Neural cell (in vitro differentiated cells): ENCODE results near the gene MCTP2. TPM values are rescaled to one million over a fixed set of nuclear protein-coding genes. Genes with fewer than 3 reads are reported as not detected.

ENCODE experiments used
- H2AFZ ChIP-seq: fragments of 200-600, 300-800 bp; sonication (generic), shearing (Covaris generic); 2 replicates; pipeline ENCODE4 v1.6.0; 2014; ENCODE audit warnings: low read depth, mild to moderate bottlenecking, antibody characterized with exemption, low read length, moderate library complexity
- H3F3A ChIP-seq: fragments of 200-600 bp; shearing (Covaris generic); 2 replicates; pipeline ENCODE4 v1.6.1; 2016; ENCODE audit warnings: mild to moderate bottlenecking, moderate library complexity, mixed read lengths, antibody characterized with exemption, low read length; ENCODE audit not compliant: insufficient read depth, poor library complexity, severe bottlenecking
- H3K27ac ChIP-seq: fragments of 200-600, 300-800 bp; sonication (generic), shearing (Covaris generic); 2 replicates; pipeline ENCODE4 v1.5.1; 2014; ENCODE audit warnings: mild to moderate bottlenecking, low read length, moderate library complexity
- H3K27me3 ChIP-seq: fragments of 300-800, 200-600 bp; sonication (generic), shearing (Covaris generic); 2 replicates; pipeline ENCODE4 v1.6.0; 2014; ENCODE audit warnings: mild to moderate bottlenecking, low read depth, low read length, moderate library complexity; ENCODE audit not compliant: insufficient read depth
- H3K36me3 ChIP-seq: fragments of 300-800, 200-600 bp; sonication (generic), shearing (Covaris generic); 2 replicates; pipeline ENCODE4 v1.5.1; 2014; ENCODE audit warnings: mild to moderate bottlenecking, antibody characterized with exemption, low read length, moderate library complexity; ENCODE audit not compliant: insufficient read depth
- H3K4me2 ChIP-seq: fragments of 300-800, 200-600 bp; sonication (generic), shearing (Covaris generic); 2 replicates; pipeline ENCODE4 v1.6.0; 2014; ENCODE audit warnings: mild to moderate bottlenecking, low read length
- H3K4me3 ChIP-seq: fragments of 300-800, 200-600 bp; sonication (generic), shearing (Covaris generic); 2 replicates; pipeline ENCODE4 v1.5.1; 2014; ENCODE audit warnings: mild to moderate bottlenecking, low read length, moderate library complexity
- H3K79me2 ChIP-seq: fragments of 200-600 bp; shearing (Covaris generic); replicated peaks from 2 replicates; pipeline ENCODE4 v1.6.0; 2014; ENCODE audit warnings: mild to moderate bottlenecking, low read length, moderate library complexity; ENCODE audit not compliant: insufficient read depth
- H3K9ac ChIP-seq: fragments of 300-800, 200-600 bp; sonication (generic), shearing (Covaris generic); 2 replicates; pipeline ENCODE4 v1.6.1; 2016; ENCODE audit warnings: mild to moderate bottlenecking, low read length, mixed read lengths
- H3K9me2 ChIP-seq: fragments of 200-600 bp; shearing (Covaris generic); 2 replicates; pipeline ENCODE4 v1.6.1; 2016; ENCODE audit warnings: mild to moderate bottlenecking, low read length, mixed read lengths; ENCODE audit not compliant: insufficient read depth
- H3K9me3 ChIP-seq: fragments of 200-600, 300-800 bp; sonication (generic), shearing (Covaris generic); 2 replicates; pipeline ENCODE4 v1.6.1; 2016; ENCODE audit warnings: mild to moderate bottlenecking, mixed run types, low read length, moderate library complexity, mixed read lengths
- H4K20me1 ChIP-seq: fragments of 200-600 bp; shearing (Covaris generic); 2 replicates; pipeline ENCODE4 v1.6.1; 2016; ENCODE audit warnings: mild to moderate bottlenecking, mixed run types; ENCODE audit not compliant: insufficient read depth
- EP300 ChIP-seq: fragments of 450-650 bp; conservative IDR thresholded peaks from 2 replicates; pipeline ENCODE4 v1.6.1; 2014; ENCODE audit warnings: antibody characterized with exemption, mild to moderate bottlenecking, moderate library complexity; ENCODE audit not compliant: poor library complexity, severe bottlenecking
- EZH2 ChIP-seq: fragments of 200-600, 300-800 bp; shearing (Covaris generic), sonication (generic); IDR thresholded peaks from 2 replicates; pipeline ENCODE4 v1.6.1; 2014; ENCODE audit warnings: antibody characterized with exemption, low read length, borderline replicate concordance, mild to moderate bottlenecking; ENCODE audit not compliant: insufficient read depth, poor library complexity, severe bottlenecking
- MXI1 ChIP-seq: fragments of 450-650 bp; conservative IDR thresholded peaks from 2 replicates; pipeline ENCODE4 v1.6.1; 2014; ENCODE audit warnings: antibody characterized with exemption, mild to moderate bottlenecking; ENCODE audit not compliant: poor library complexity, severe bottlenecking
- POLR2AphosphoS5 ChIP-seq: IDR thresholded peaks from 2 replicates; pipeline ENCODE4 v1.6.1; 2012
- RAD21 ChIP-seq: fragments of 450-650 bp; conservative IDR thresholded peaks from 2 replicates; pipeline ENCODE4 v1.6.1; 2014; ENCODE audit warnings: antibody characterized with exemption, mild to moderate bottlenecking, moderate library complexity
- SMC3 ChIP-seq: fragments of 450-650 bp; conservative IDR thresholded peaks from 2 replicates; pipeline ENCODE4 v1.6.1; 2014; ENCODE audit warnings: antibody characterized with exemption, mild to moderate bottlenecking, moderate library complexity; ENCODE audit not compliant: poor library complexity
- TAF1 ChIP-seq: IDR thresholded peaks from 2 replicates; pipeline ENCODE4 v1.6.1; 2012; ENCODE audit warnings: low read depth
- polyA plus RNA-seq: library from polyadenylated mRNA; depleted of rRNA; stranded (reverse); fragments of >200 nt; gene quantifications from 2 replicates; pipeline ENCODE4 v1.2.3, GENCODE V29; 2014
- TF ChIP-seq, protein P1 (sequence below): IDR thresholded peaks from 2 replicates; pipeline ENCODE4 v1.6.1; 2012; ENCODE audit warnings: borderline replicate concordance
- TF ChIP-seq, protein P2 (sequence below): fragments of 450-650 bp; IDR thresholded peaks from 2 replicates; pipeline ENCODE4 v1.5.1; 2014; ENCODE audit warnings: antibody characterized with exemption, mild to moderate bottlenecking, moderate library complexity; ENCODE audit not compliant: poor library complexity, severe bottlenecking

Gene MCTP2
- polyA plus RNA-seq, 1 donor from 2014 or later = not detected

DNA sequence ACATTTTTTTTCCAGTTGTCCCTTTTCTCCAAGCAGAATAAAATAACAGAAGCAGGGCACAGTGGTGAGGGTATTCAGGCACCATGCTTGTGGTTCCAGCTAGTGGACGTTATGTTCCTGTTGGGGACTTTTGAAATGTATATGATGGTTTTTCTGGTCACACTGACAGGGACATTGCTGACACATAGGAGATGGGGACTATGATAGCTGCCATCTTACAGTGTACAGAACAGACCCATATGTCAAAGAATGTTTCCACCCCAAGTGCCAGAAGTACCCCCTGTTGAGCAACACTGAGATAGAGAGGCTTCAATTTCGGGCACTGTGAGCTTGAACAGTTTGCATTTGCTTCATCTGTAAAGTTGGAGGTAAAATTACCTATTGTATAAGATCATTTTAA lies 38.6 kb downstream of the MCTP2 start:
- Histone ChIP-seq H3K27ac (no peak overlapping the region), H3K9me2 (no peaks in the 10 kb centered on the region), H3K4me2 (no peak overlapping the region), H4K20me1 (no peaks in the 10 kb centered on the region), H3F3A (no peaks in the 10 kb centered on the region), H3K36me3 (no peaks in the 10 kb centered on the region), H3K9me3 (no peaks in the 10 kb centered on the region), H3K9ac (no peak overlapping the region), H3K4me3 (no peak overlapping the region), H2AFZ (no peak overlapping the region), H3K27me3 (no peaks in the 10 kb centered on the region), H3K79me2 (no peaks in the 10 kb centered on the region)
- no peak for TF ChIP-seq SMC3
- TF ChIP-seq, protein P1, sequence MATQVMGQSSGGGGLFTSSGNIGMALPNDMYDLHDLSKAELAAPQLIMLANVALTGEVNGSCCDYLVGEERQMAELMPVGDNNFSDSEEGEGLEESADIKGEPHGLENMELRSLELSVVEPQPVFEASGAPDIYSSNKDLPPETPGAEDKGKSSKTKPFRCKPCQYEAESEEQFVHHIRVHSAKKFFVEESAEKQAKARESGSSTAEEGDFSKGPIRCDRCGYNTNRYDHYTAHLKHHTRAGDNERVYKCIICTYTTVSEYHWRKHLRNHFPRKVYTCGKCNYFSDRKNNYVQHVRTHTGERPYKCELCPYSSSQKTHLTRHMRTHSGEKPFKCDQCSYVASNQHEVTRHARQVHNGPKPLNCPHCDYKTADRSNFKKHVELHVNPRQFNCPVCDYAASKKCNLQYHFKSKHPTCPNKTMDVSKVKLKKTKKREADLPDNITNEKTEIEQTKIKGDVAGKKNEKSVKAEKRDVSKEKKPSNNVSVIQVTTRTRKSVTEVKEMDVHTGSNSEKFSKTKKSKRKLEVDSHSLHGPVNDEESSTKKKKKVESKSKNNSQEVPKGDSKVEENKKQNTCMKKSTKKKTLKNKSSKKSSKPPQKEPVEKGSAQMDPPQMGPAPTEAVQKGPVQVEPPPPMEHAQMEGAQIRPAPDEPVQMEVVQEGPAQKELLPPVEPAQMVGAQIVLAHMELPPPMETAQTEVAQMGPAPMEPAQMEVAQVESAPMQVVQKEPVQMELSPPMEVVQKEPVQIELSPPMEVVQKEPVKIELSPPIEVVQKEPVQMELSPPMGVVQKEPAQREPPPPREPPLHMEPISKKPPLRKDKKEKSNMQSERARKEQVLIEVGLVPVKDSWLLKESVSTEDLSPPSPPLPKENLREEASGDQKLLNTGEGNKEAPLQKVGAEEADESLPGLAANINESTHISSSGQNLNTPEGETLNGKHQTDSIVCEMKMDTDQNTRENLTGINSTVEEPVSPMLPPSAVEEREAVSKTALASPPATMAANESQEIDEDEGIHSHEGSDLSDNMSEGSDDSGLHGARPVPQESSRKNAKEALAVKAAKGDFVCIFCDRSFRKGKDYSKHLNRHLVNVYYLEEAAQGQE = no peak
- no peak for TF ChIP-seq RAD21
- TF ChIP-seq, protein P2, sequence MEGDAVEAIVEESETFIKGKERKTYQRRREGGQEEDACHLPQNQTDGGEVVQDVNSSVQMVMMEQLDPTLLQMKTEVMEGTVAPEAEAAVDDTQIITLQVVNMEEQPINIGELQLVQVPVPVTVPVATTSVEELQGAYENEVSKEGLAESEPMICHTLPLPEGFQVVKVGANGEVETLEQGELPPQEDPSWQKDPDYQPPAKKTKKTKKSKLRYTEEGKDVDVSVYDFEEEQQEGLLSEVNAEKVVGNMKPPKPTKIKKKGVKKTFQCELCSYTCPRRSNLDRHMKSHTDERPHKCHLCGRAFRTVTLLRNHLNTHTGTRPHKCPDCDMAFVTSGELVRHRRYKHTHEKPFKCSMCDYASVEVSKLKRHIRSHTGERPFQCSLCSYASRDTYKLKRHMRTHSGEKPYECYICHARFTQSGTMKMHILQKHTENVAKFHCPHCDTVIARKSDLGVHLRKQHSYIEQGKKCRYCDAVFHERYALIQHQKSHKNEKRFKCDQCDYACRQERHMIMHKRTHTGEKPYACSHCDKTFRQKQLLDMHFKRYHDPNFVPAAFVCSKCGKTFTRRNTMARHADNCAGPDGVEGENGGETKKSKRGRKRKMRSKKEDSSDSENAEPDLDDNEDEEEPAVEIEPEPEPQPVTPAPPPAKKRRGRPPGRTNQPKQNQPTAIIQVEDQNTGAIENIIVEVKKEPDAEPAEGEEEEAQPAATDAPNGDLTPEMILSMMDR = no peak
- no peak for TF ChIP-seq MXI1
- TF ChIP-seq POLR2AphosphoS5 = no peak
- no peak for TF ChIP-seq EZH2
- no peak for TF ChIP-seq TAF1

DNA sequence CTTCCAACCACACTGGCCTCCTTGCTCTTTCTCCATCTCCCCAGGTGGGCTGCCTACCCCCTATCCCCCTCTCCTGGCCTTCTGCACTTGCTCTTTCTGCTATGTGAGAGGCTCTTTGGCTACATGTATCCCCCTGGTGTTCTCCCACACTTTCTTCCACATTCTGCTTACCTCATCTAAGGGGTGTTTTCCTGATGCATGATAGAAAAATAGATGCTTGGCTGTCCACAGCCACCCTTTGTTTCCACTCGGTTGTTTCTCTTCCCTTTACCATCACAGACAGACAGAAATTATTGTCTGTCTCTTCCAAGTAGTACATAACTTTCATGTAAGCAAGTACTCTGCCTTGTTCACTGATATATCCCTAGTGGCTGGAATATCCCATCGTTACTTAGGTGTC lies 39.2 kb downstream of the MCTP2 start:
- H3K9ac ChIP-seq = no peak overlapping the region
- no peaks in the 10 kb centered on the region for H3F3A ChIP-seq
- no peak overlapping the region for H3K27ac ChIP-seq
- no peaks in the 10 kb centered on the region for H4K20me1 ChIP-seq
- no peak overlapping the region for H3K4me3 ChIP-seq
- no peak overlapping the region for H2AFZ ChIP-seq
- no peaks in the 10 kb centered on the region for H3K27me3 ChIP-seq
- no peaks in the 10 kb centered on the region for H3K9me3 ChIP-seq
- H3K4me2 ChIP-seq = no peak overlapping the region
- no peaks in the 10 kb centered on the region for H3K9me2 ChIP-seq
- TF ChIP-seq SMC3 (no peak), EP300 (no peak), MXI1 (no peak), EZH2 (no peak), TAF1 (no peak), POLR2AphosphoS5 (no peak), RAD21 (no peak)
- TF ChIP-seq, protein P1 = no peak
- TF ChIP-seq, protein P2 = no peak
- H3K79me2 ChIP-seq = no peaks in the 10 kb centered on the region
- no peaks in the 10 kb centered on the region for H3K36me3 ChIP-seq
